GM19463 (cell line): ENCODE data around the gene DNAJC15.

ENCODE experiments used
- ATAC-seq: cut with Tn5 transposase; IDR thresholded peaks from one replicate; pipeline ENCODE4 v1.9.1; 2021; ENCODE audit warnings: mild to moderate bottlenecking, moderate library complexity; ENCODE audit not compliant: unreplicated experiment

DNAJC15 gene

GRCh38 chr13:43150369-43151207 lies 127.2 kb downstream of the DNAJC15 start:
- no peak for ATAC-seq

GRCh38 chr13:43153436-43154090 lies 130.2 kb downstream of the DNAJC15 start:
- ATAC-seq, result no peak

GRCh38 chr13:43154156-43154651 lies 130.8 kb downstream of the DNAJC15 start:
- ATAC-seq, result no peak

- ATAC-seq, result no peak
Measured at GRCh38 chr13:43154839-43155238, 131.5 kb downstream of the DNAJC15 start.

GRCh38 chr13:43156916-43157315 lies 133.5 kb downstream of the DNAJC15 start:
- ATAC-seq, result no peak

GRCh38 chr13:43157796-43158195 lies 134.4 kb downstream of the DNAJC15 start:
- no peak for ATAC-seq

- no peak for ATAC-seq
Measured at GRCh38 chr13:43158516-43158915, 135.1 kb downstream of the DNAJC15 start.

GRCh38 chr13:43159026-43159461 lies 135.7 kb downstream of the DNAJC15 start:
- no peak for ATAC-seq
